GM12801 (cell line): Measurements from ENCODE around the gene ATP12A.

Experiments used
- CTCF ChIP-seq: IDR thresholded peaks from one replicate; pipeline ENCODE4 v1.5.1; 2011; ENCODE audit warnings: control low read depth; ENCODE audit not compliant: insufficient read length; ENCODE audit errors: extremely low read depth

Gene ATP12A

GRCh38 chr13:24652359-24652758 lies 27.8 kb upstream of the ATP12A start:
- TF ChIP-seq CTCF: no peak

- TF ChIP-seq CTCF: no peak
These were observed 25.5 kb upstream of the ATP12A start for GRCh38 chr13:24654741-24655140.

GRCh38 chr13:24659239-24659638 lies 21.0 kb upstream of the ATP12A start:
- TF ChIP-seq CTCF: no peak

- no peak for TF ChIP-seq CTCF
These were observed 20.0 kb upstream of the ATP12A start for GRCh38 chr13:24660023-24660741.

- no peak for TF ChIP-seq CTCF
These were observed 18.5 kb upstream of the ATP12A start for GRCh38 chr13:24661713-24662112.

- no peak for TF ChIP-seq CTCF
These were observed 17.8 kb upstream of the ATP12A start for GRCh38 chr13:24662195-24663088.

- no peak for TF ChIP-seq CTCF
These were observed 17.2 kb upstream of the ATP12A start for GRCh38 chr13:24663089-24663395.
